Left lung (tissue), 10 donors: ENCODE results near the gene ARHGEF38. TPM values are rescaled to one million over a fixed set of nuclear protein-coding genes. Genes with fewer than 3 reads are reported as not detected.

Experiments used
- ATAC-seq: fragments of 200-7000 bp; cut with Tn5 transposase; one replicate; pipeline ENCODE4 v1.9.1; 2020; ENCODE audit warnings: moderate library complexity
- DNase-seq, 4 donors: peaks; one replicate each; pipeline ENCODE4 v3.0.0-alpha.2; 2013 to 2020
- H3K27ac ChIP-seq, 2 donors: fragments of 200-600 bp; sonication (generic) in 1 of 2; one replicate each; pipeline versions ENCODE4 v1.5.0 to v1.8.0; 2020 to 2021
- H3K27me3 ChIP-seq, 2 donors: fragments of 200-600 bp; sonication (generic) in 1 of 2; one replicate each; pipeline versions ENCODE4 v1.5.0 to v1.8.0; 2020 to 2021
- H3K36me3 ChIP-seq, 2 donors: fragments of 200-600 bp; sonication (generic) in 1 of 2; one replicate each; pipeline versions ENCODE4 v1.5.0 to v1.8.0; 2020 to 2021
- H3K4me1 ChIP-seq, 2 donors: fragments of 200-600 bp; one replicate each; pipeline ENCODE4 v1.8.0; 2021
- H3K4me3 ChIP-seq, 2 donors: fragments of 200-600 bp; sonication (generic) in 1 of 2; one replicate each; pipeline versions ENCODE4 v1.5.0 to v1.8.0; 2020 to 2021; ENCODE audit warnings: mild to moderate bottlenecking in 1 of 2
- H3K9me3 ChIP-seq, 2 donors: fragments of 200-600 bp; sonication (generic) in 1 of 2; one replicate each; pipeline versions ENCODE4 v1.5.0 to v1.8.0; 2020 to 2021
- CTCF ChIP-seq, 2 donors: fragments of 200-600 bp; sonication (generic) in 1 of 2; IDR thresholded peaks; one replicate each; pipeline versions ENCODE4 v1.5.0 to v1.8.0; 2021; ENCODE audit warnings: antibody characterized with exemption in 2 of 2
- intact Hi-C, 2 donors: fragments of 100-400 bp; cut with DNase I; formaldehyde crosslinking; loops; one replicate each; pipeline versions ENCODE4 v1.11.2 to v1.14.2; 2022
- polyA plus RNA-seq, 6 donors: library from polyadenylated mRNA; unstranded; fragments of 120-200 nt; gene quantifications; one replicate each; pipeline ENCODE4 v1.2.1, GENCODE V29; 2013; ENCODE audit not compliant: insufficient read length in 6 of 6
- total RNA-seq, 2 donors: library from RNA; stranded (reverse); fragmentation: NEBNext Ultra II Directional; extraction: Animal tissue kit (Norgen Biotek cat#: 25700); gene quantifications; one replicate each; pipeline ENCODE4 v1.2.1, GENCODE V29; 2021
- donor health status: DM: no; HTN: yes; CAD: no.
- donor health status: DM: no; HTN: no; CAD: no.

Gene ARHGEF38
- total and polyA plus RNA-seq, 8 donors, result 5.0 to 12.1 (median 8.4) TPM

- no peaks in the 10 kb centered on the region for H3K27me3 ChIP-seq
- H3K4me3 ChIP-seq, result no peak overlapping the region
- H3K4me1 ChIP-seq, result no peaks in the 10 kb centered on the region
- no peak overlapping the region for H3K27ac ChIP-seq
- ATAC-seq (no peak), DNase-seq (no peak)
- intact Hi-C loops, result no loop called here
- no peaks in the 10 kb centered on the region for H3K9me3 ChIP-seq
- no peak for TF ChIP-seq CTCF (IDR thresholded peaks at IDR 0.05)
- no peaks in the 10 kb centered on the region for H3K36me3 ChIP-seq
Measured at GRCh38 chr4:105568584-105568983, 16.2 kb downstream of the ARHGEF38 start.

GRCh38 chr4:105569057-105569865 lies 16.8 kb downstream of the ARHGEF38 start:
- Histone ChIP-seq H3K27me3 (no peaks in the 10 kb centered on the region), H3K9me3 (no peaks in the 10 kb centered on the region), H3K36me3 (no peaks in the 10 kb centered on the region), H3K4me3 (no peak overlapping the region), H3K4me1 (no peaks in the 10 kb centered on the region), H3K27ac (no peak overlapping the region)
- intact Hi-C loops, result no loop called here
- no peak for DNase-seq
- ATAC-seq, result no peak
- TF ChIP-seq CTCF (IDR thresholded peaks at IDR 0.05), result no peak

GRCh38 chr4:105569866-105570236 lies 17.4 kb downstream of the ARHGEF38 start:
- DNase-seq, result no peak
- Histone ChIP-seq H3K4me3 (no peak overlapping the region), H3K36me3 (no peaks in the 10 kb centered on the region), H3K27me3 (no peaks in the 10 kb centered on the region), H3K27ac (no peak overlapping the region), H3K9me3 (no peaks in the 10 kb centered on the region), H3K4me1 (no peaks in the 10 kb centered on the region)
- no peak for TF ChIP-seq CTCF (IDR thresholded peaks at IDR 0.05)
- no peak for ATAC-seq
- intact Hi-C loops, result no loop called here

GRCh38 chr4:105572296-105572695 lies 19.9 kb downstream of the ARHGEF38 start:
- TF ChIP-seq CTCF (IDR thresholded peaks at IDR 0.05), result no peak
- intact Hi-C loops, result no loop called here
- H3K4me3 ChIP-seq, result no peak overlapping the region
- H3K4me1 ChIP-seq, result no peaks in the 10 kb centered on the region
- H3K27ac ChIP-seq, result no peak overlapping the region
- no peaks in the 10 kb centered on the region for H3K36me3 ChIP-seq
- DNase-seq (no peak), ATAC-seq (no peak)
- H3K27me3 ChIP-seq, result no peaks in the 10 kb centered on the region
- H3K9me3 ChIP-seq, result no peaks in the 10 kb centered on the region

- TF ChIP-seq CTCF (IDR thresholded peaks at IDR 0.05), result no peak
- no peaks in the 10 kb centered on the region for H3K27me3 ChIP-seq
- intact Hi-C loops, result no loop called here
- ATAC-seq (peak; percentile 64), DNase-seq (no peak)
- H3K4me1 ChIP-seq, result no peaks in the 10 kb centered on the region
- H3K36me3 ChIP-seq, result no peaks in the 10 kb centered on the region
- no peak overlapping the region for H3K4me3 ChIP-seq
- H3K9me3 ChIP-seq, result no peaks in the 10 kb centered on the region
- peak overlapping the region; percentile 16 to 57 for H3K27ac ChIP-seq
Measured at GRCh38 chr4:105586638-105587328, 34.4 kb downstream of the ARHGEF38 start.
